ENCODE data around the gene MARCHF3. TPM values are rescaled to one million over a fixed set of nuclear protein-coding genes. Genes with fewer than 3 reads are reported as not detected.

The MARCHF3 gene
- total and polyA plus RNA-seq, 2 of the 13 experiments (the other 11 are each of a cell fraction or from before 2014, with no cell fraction given), result 4.8 to 11.9 TPM

DNA sequence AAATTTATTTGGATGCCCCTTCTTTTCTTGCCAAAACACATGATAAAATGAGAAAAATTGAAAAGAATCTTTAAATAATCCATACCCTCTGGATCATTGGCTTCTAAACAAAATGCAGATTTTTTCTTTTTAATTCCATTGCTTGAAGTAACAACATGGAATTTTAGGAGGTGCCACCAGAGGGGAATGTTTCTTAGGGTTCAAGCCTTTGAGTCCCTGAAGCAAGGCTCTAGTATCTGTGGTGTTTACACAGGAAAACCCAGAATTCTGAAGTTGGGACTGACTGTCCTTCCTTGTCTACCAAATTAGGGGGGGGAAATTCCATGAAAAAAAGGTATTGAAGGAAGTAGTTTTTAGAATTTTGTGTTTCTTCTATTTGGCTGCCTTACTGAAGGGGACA lies 184.0 kb downstream of the MARCHF3 start:
- BruUV-seq (replicated peaks), result no TSS peak
- Histone ChIP-seq H3K9ac (ENCODE audit: insufficient read depth, low read depth, low read length) (no peak overlapping the region), H2AFZ (ENCODE audit: low read length) (no peak overlapping the region), H3K4me1 (ENCODE audit: insufficient read depth, low read length) (no peaks in the 10 kb centered on the region), H3K36me3 (replicated peaks in 1 of 2; ENCODE audit: control insufficient read depth in 1 of 2, insufficient read depth in 2 of 2, low read length in 2 of 2) (no peaks in the 10 kb centered on the region), H3K79me2 (ENCODE audit: insufficient read depth, low read length) (no peaks in the 10 kb centered on the region), H3K9me3 (ENCODE audit: low read length) (no peaks in the 10 kb centered on the region), H3K27ac (ENCODE audit: extremely low read length, insufficient read depth, low read length) (no peak overlapping the region), H3K27me3 (ENCODE audit: control insufficient read depth in 1 of 2, insufficient read depth in 2 of 2, low read length in 2 of 2) (no peaks in the 10 kb centered on the region), H4K20me1 (ENCODE audit: insufficient read depth, low read length) (no peaks in the 10 kb centered on the region), H3K4me2 (ENCODE audit: low read depth, low read length) (no peak overlapping the region), H3K4me3 (replicated peaks in 1 of 3; ENCODE audit: insufficient read depth in 1 of 3, low read depth in 2 of 3, low read length in 3 of 3) (no peak overlapping the region)
- DNase-seq (ENCODE audit: low spot score) (no peak), FAIRE-seq (no peak), ATAC-seq (no peak)
- ChIA-PET POLR2A (no interaction called here), CTCF (ENCODE audit: low intra/inter-chr PET ratio, low total read pairs) (no interaction called here)
- in situ Hi-C loops (cut with HindIII; ENCODE audit: extremely low pct_ligation_motif_present, low pct_unique_long_range_greater_than_20kb) (no loop called here), intact Hi-C loops (cut with micrococcal nuclease; ENCODE audit: unreplicated experiment) (no loop called here)
- TF ChIP-seq MBNL3 (CRISPR knock-in tag; conservative IDR thresholded peaks at IDR 0.05) (no peak), TEAD3 (CRISPR knock-in tag; optimal IDR thresholded peaks at IDR 0.05; ENCODE audit: borderline replicate concordance) (no peak), ZNF792 (CRISPR knock-in tag; IDR thresholded peaks at IDR 0.05) (no peak), ZMYM4 (CRISPR knock-in tag; IDR thresholded peaks at IDR 0.05) (no peak), PHF21A (CRISPR knock-in tag; IDR thresholded peaks at IDR 0.05) (no peak), ZBTB40 (IDR thresholded peaks at IDR 0.05) (no peak), ZBTB40 (CRISPR knock-in tag; IDR thresholded peaks at IDR 0.05) (no peak), RERE (CRISPR knock-in tag; IDR thresholded peaks at IDR 0.05; ENCODE audit: low read depth) (no peak), STAG1 (CRISPR knock-in tag; IDR thresholded peaks at IDR 0.05) (no peak), HNRNPH1 (optimal IDR thresholded peaks at IDR 0.05; ENCODE audit: low read depth, low read length) (no peak)
- TF ChIP-seq, protein P1, sequence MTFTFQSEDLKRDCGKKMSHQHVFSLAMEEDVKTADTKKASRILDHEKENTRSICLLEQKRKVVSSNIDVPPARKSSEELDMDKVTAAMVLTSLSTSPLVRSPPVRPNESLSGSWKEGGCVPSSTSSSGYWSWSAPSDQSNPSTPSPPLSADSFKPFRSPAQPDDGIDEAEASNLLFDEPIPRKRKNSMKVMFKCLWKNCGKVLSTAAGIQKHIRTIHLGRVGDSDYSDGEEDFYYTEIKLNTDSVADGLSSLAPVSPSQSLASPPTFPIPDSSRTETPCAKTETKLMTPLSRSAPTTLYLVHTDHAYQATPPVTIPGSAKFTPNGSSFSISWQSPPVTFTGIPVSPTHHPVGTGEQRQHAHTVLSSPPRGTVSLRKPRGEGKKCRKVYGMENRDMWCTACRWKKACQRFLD (CRISPR knock-in tag; IDR thresholded peaks at IDR 0.05; ENCODE audit: borderline replicate concordance), result no peak
